Transverse colon (tissue), 4 donors: ENCODE data around the gene IMPG2.

Experiments used
- CTCF ChIP-seq, 5 experiments: fragments of 200-600 bp in 3 of 5; fragments of 450-650 bp in 2 of 5; sonication (generic) in 3 of 5; IDR thresholded peaks; 1 replicate in 2 of 5; 2 replicates in 3 of 5; pipeline ENCODE4 v1.5.1; 2016 to 2017; ENCODE audit warnings: antibody characterized with exemption in 5 of 5, inconsistent platforms in 3 of 5, mild to moderate bottlenecking in 2 of 5, moderate library complexity in 1 of 5
- POLR2A ChIP-seq: fragments of 450-650 bp; IDR thresholded peaks from one replicate; pipeline ENCODE4 v1.6.1; 2016; ENCODE audit warnings: antibody characterized with exemption, mild to moderate bottlenecking, moderate library complexity
- POLR2AphosphoS5 ChIP-seq, 3 donors: sonication (generic); formaldehyde crosslinking; IDR thresholded peaks; one replicate each; pipeline ENCODE4 v1.6.1; 2016; ENCODE audit warnings: antibody characterized with exemption in 3 of 3

- TF ChIP-seq CTCF (IDR thresholded peaks at IDR 0.05) (no peak), POLR2A (no peak), POLR2AphosphoS5 (IDR thresholded peaks at IDR 0.05) (no peak)
Observed at GRCh38 chr3:101217472-101218245, 102.7 kb downstream of the IMPG2 start.
